DMS53 treated with DMSO at 0.1 percent for 48 hours (cell line): ENCODE measurements around the gene ZNF514.
"Not testable (repeated sequence)": the region's sequence is repeated elsewhere in the genome, so short reads cannot be mapped to it uniquely, and the experiment has no call there.

ENCODE experiments used
- DNase-seq: peaks from one replicate; lab custom pipeline; 2025; ENCODE audit not compliant: unreplicated experiment; lab: John Stamatoyannopoulos, UW

ZNF514 gene

GRCh38 chr2:95159690-95160449, at the start of gene ZNF514:
ZNF514 (minus strand) TSS chr2:95159848; CDS start chr2:95153253, 6,595 bp downstream.
- DNase-seq, result peak; percentile 75

DNA sequence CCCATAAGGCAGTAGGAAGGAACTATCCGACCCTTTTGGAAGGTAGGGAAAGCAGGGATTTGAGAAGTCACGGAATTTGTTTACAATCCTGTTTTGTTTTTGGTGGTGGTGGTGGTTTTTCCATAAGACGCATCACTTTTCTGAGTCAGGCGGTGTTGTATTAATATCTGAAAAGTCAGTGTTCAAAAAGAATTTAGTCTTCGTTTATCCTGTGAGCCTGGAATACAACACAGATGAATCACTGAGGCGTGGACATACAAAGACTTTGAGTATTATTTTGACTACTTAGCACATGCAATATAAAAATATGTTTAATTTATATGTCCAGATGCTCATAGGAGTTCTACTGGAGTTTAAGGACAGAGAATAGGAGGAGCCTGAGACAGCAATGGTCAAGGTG, 48.5 kb upstream of the ZNF514 start:
- no peak for DNase-seq

- DNase-seq, result peak; percentile 97
These were observed 47.7 kb upstream of the ZNF514 start, which contains the start of gene ZNF892 for GRCh38 chr2:95207111-95207961. ZNF892 (plus strand) TSS chr2:95207521; CDS start chr2:95207816, 295 bp downstream.

DNA sequence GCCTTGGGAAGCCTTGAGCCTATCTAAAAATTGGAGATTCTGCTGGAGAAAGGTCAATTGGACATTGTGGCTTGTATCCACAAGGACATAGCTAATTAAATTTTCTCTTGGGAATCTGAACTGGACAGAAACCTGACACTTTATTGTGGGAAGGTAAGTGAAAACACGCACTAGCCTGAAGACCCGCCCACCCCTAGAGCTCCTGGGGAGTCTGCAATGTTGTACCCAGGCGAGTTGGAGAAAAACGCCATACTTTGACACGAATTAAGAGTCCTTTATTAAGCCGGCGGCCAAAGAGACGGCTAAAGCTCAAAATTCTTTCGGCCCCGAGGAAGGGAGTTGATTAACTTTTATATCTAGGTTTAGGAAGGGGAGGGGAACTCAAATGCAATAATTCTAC, 46.4 kb upstream of the ZNF514 start:
- DNase-seq, result no peak

GRCh38 chr2:95204396-95204795, 44.7 kb upstream of the ZNF514 start:
- no peak for DNase-seq

- no peak for DNase-seq
These were observed 44.3 kb upstream of the ZNF514 start for GRCh38 chr2:95203911-95204310.

DNA sequence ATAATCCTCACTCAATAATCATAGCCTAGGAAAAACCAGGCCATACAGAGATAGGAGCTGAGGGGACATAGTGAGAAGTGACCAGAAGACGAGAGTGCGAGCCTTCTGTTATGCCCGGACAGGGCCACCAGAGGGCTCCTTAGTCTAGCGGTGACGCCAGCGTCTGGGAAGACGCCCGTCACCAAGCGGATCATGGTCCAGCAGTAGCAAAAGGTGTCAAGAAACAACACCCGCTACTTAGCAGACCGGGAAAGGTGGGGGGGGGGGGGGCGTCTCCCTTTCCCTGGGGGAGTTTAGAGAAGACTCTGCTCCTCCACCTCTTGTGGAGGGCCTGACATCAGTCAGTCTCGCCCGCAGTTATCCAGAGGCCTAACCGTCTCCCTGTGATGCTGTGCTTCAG, 33.3 kb upstream of the ZNF514 start:
- DNase-seq, result not testable (repeated sequence)

- DNase-seq, result no peak
These were observed 26.3 kb upstream of the ZNF514 start for GRCh38 chr2:95185973-95186372.

GRCh38 chr2:95185197-95185596, 25.5 kb upstream of the ZNF514 start:
- DNase-seq, result no peak

DNA sequence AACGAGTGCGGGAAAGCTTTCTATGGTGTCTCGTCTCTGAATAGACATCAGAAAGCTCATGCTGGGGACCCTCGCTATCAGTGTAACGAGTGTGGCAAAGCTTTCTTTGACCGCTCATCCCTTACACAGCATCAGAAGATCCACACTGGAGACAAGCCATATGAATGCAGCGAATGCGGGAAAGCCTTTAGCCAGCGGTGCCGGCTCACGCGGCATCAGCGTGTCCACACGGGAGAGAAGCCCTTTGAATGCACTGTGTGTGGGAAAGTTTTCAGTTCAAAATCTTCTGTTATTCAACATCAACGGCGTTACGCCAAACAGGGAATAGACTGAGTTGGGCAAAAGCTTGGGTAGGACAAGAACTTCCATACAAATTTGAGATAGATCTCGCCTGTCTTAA, 22.1 kb upstream of the ZNF514 start:
- no peak for DNase-seq

- no peak for DNase-seq
These were observed 19.8 kb upstream of the ZNF514 start for GRCh38 chr2:95179451-95179850.

- DNase-seq, result no peak
These were observed 14.4 kb upstream of the ZNF514 start for GRCh38 chr2:95174031-95174542.

DNA sequence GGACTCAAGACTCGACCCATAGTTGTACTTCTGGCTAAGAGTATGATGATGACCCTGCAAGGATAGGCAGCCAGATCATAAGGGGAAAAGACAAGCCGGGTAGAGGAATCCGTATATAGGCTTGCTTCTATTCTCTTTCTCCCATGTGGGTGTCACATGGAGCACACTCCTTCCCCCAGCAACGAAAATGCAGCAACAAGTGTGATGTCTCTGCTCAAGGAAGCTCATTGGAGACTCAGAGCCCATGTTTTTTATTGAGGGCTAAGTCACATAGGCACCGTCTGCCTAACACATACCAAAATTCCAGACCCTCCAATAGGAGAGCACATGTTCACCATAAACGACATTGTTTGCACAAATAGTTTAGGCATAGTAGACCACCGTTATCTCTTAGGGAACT, 12.3 kb upstream of the ZNF514 start:
- DNase-seq, result no peak

- peak; percentile 32 for DNase-seq
These were observed 6.6 kb upstream of the ZNF514 start for GRCh38 chr2:95166065-95166763.

DNA sequence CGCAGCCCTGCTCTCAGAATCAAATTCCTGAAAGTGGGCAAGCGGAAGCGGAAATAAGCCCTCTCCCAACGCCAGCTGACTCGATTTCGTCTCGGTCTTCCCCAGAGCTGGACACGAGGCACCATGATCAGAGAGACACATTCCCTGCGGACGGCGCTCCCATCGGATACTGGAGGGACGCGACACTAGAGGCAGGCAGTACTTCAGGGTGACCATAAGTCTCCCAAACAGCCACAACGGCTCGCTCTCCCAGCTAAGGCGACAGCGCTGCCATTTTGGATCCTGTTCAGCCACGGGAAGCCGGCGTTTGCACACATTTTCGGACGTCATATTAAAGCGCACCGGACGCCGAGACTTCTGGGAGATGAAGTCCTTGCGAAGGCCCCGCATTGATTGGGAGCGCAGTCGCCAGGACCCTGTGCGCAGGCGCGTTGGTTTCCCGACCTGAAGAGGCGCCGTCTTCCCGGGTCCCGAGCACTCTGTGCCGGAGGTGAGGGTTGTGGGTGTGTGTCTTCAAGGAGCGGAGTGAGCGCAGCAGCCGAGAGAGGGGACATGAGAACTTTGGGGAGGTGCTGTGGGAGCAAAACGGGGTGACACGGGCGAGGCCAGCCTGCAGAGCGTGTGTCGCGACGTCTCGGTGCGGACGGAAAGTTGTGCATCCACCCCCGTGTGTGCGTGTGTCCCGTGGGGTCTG, 5.9 kb upstream of the ZNF514 start, which contains the start of gene ZNF2:
Gene ZNF2 (plus strand): TSS at position 439 of the 694 bp plus-strand sequence. CDS start 10,418 bp downstream, outside the sequence.
- DNase-seq, result peak; percentile 99

DNA sequence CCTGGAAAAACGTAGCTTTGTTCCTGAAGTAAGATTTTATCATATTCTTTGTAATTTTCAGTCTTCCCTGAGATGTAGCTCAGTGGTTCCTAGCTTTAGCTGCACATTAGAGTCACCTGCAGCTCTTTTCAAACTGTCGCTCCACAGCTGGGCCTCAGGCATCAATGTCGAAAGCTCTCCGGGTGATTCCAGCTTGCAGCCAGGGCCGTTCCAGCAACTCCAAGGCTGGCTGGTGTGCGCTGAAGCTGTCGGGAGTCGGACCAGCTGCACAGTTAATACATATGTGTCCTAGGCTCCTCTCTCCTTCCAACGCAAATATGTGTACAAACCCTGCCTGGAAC, 5.4 kb upstream of the ZNF514 start:
- peak; percentile 69 for DNase-seq

DNA sequence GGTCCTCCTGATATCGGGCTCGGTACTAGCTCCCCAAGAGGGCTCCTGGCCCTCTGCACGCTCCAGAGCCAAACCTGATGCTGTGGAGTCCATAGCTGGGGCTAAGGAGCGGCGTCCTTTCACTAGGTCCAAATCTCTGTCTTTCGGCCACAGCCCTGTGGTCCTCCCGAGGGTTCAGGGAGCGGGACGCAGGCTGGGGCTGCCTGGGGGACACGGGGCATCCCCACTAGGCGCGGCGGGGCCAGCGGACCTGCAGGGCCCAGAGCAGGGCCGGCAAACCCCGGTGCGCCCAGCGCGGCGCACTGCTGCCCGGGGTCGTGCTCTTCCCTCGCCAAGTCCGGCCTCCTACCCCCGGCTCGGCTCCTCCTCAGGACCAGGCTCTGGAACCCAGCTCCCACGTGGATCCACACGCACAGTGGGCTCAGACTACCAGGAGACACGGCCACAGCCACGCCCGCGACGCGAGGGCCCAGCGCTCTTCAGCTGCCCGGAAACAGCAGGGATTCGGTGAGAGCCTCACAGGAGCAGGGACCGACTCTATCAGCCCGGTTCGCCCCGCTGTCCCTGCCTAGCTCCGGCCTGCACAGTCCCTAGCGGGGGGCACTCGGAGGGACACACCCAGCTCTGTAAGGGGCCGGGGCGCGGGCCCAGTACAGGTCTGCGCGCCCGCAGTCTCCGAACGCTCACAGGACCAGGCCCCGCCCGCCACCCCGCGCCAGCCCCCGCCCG, 593 bp downstream of the ZNF514 start:
- DNase-seq, result peak; percentile 10

DNA sequence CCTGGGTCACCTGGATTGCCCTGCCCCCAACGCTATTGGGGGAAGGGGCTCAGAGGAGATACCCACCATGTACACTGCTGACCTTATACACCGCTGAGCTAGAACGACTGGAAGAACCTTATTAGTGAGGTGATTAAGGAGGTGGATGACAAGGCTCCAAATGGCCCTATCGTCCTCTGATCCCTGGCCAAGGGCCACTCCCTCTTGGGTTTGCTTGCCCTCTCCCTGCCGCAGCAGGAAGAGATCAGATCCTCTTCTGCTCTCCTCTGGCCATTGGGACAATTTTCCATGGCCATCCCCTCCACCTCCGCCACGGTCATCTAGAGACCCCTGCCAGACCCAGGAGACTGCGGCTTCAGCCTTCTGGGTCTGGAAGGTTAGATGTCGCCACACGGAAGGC, 1.2 kb downstream of the ZNF514 start:
- DNase-seq, result no peak

GRCh38 chr2:95149397-95149984, 10.2 kb downstream of the ZNF514 start:
- no peak for DNase-seq

- no peak for DNase-seq
These were observed 15.8 kb downstream of the ZNF514 start for GRCh38 chr2:95143838-95144237.
